ENCODE results near the gene COQ3. TPM values are rescaled to one million over a fixed set of nuclear protein-coding genes. Genes with fewer than 3 reads are reported as not detected.

COQ3 gene
- total RNA-seq, 1 donor from 2014 or later = 4.4 TPM

GRCh38 chr6:99334526-99335127, 59.4 kb downstream of the COQ3 start:
- DNase-seq (ENCODE audit: low read depth) = peak; percentile 70

- no peak for DNase-seq (ENCODE audit: low read depth)
Measured at GRCh38 chr6:99333068-99333467, 60.9 kb downstream of the COQ3 start.

DNA sequence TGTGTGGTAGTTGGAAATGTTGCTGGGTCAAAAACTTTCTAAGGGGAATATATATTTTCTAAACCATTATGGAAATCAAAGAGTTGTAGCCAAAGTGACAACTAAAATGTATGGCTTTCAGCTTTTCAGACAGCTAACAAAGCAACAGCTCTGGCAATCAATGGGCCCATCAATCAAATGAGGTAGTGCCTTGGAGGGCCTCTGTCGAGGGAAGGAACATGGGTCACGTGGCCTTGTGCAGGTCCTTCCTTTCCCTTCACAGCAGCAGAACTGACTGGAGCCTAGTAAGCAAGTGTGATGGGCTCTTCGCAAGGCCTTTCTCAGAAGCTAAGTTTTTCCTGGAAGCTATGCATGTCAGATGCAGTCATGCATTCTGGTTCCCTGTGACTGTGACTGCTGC, 62.5 kb downstream of the COQ3 start:
- DNase-seq (ENCODE audit: low read depth) = no peak

- peak; percentile 53 for DNase-seq (ENCODE audit: low read depth)
Measured at GRCh38 chr6:99330159-99330558, 63.8 kb downstream of the COQ3 start.

DNA sequence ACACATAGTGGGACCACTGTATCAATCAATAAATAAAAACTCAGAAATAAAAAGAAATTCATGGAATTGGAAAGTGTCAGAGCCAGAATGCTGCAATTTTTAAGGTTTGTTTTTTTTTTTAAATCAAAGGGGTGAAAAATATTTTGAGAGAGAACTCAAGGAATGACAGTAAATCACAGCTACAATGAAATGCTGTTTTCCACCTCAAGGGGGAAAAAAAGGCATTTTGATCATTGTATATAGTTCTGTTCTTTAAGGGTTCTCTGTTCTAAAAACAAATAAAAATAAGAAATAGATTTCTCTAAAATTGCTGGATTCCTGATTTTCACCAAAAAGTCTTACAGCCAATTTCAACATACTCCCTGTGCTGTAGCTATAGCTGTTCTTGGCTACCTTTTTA, 69.0 kb downstream of the COQ3 start:
- no peak for DNase-seq (ENCODE audit: low read depth)

Other genes with a start within 250 kb of the COQ3 start
- gene FAXC, start 44.5 kb downstream of the COQ3 start, total RNA-seq = 7.8 and 8.1 TPM in 2 replicates
- 30.7 and 79.4 TPM in 2 replicates for gene PNISR, start 31.1 kb upstream of the COQ3 start, total RNA-seq
- 34.1 and 49.3 TPM in 2 replicates for gene USP45, start 121.2 kb upstream of the COQ3 start, total RNA-seq
- gene CCNC, start 174.5 kb upstream of the COQ3 start, total RNA-seq = 104 and 249 TPM in 2 replicates
- not detected in 2 replicates for gene PRDM13, start 212.6 kb upstream of the COQ3 start, total RNA-seq